Activated CD4-positive, alpha-beta T cell treated with anti-CD3 and anti-CD28 coated beads for 36 hours (primary cell): ENCODE measurements around the gene TPRG1. TPM values are rescaled to one million over a fixed set of nuclear protein-coding genes. Genes with fewer than 3 reads are reported as not detected.
A peak's percentile ranks its signal among the peaks of the same experiment; 100 is the strongest.
"Not testable (repeated sequence)": the region's sequence is repeated elsewhere in the genome, so short reads cannot be mapped to it uniquely, and the experiment has no call there.

Experiments
- ATAC-seq: fragments of 200-7000 bp; cut with Tn5 transposase; one replicate; pipeline ENCODE4 v1.10.0; 2021; ENCODE audit warnings: mild to moderate bottlenecking, moderate library complexity
- CTCF ChIA-PET: fragments of 350-600 bp; sonication (Branson Sonifier 250); formaldehyde crosslinking; loops from one replicate; lab custom pipeline; 2021; ENCODE audit warnings: antibody characterized with exemption; lab: Charles Lee
- POLR2A ChIA-PET: fragments of 350-600 bp; sonication (Branson Sonifier 250); formaldehyde crosslinking; loops from one replicate; lab custom pipeline; 2021; ENCODE audit warnings: antibody characterized with exemption, inconsistent platforms; lab: Charles Lee
- DNase-seq: peaks from one replicate; pipeline ENCODE4 v3.0.0-alpha.2; 2020
- H3K27ac Mint-ChIP-seq: one replicate; pipeline ENCODE4 v1.8.0; 2021; ENCODE audit warnings: mixed read lengths
- H3K27me3 Mint-ChIP-seq: one replicate; pipeline ENCODE4 v1.8.0; 2021; ENCODE audit warnings: mixed read lengths
- H3K36me3 Mint-ChIP-seq: one replicate; pipeline ENCODE4 v1.8.0; 2021; ENCODE audit warnings: low read depth, mixed read lengths
- H3K4me1 Mint-ChIP-seq: one replicate; pipeline ENCODE4 v1.8.0; 2021; ENCODE audit warnings: mixed read lengths
- H3K4me3 Mint-ChIP-seq: one replicate; pipeline ENCODE4 v1.8.0; 2021; ENCODE audit warnings: mild to moderate bottlenecking, moderate library complexity, mixed read lengths
- H3K9me3 Mint-ChIP-seq: one replicate; pipeline ENCODE4 v1.8.0; 2021; ENCODE audit warnings: low read depth, mixed read lengths
- intact Hi-C, 2 experiments: fragments of 100-400 bp; cut with DNase I in 1 of 2; cut with micrococcal nuclease in 1 of 2; formaldehyde crosslinking; loops; one replicate each; pipeline versions ENCODE4 v1.14.2 to v1.15.1; 2022 to 2024; cut with DNase I, micrococcal nuclease
- total RNA-seq, 2 experiments: library from RNA; stranded (reverse); gene quantifications; one replicate each; pipeline ENCODE4 v1.2.3, GENCODE V29; 2021

Gene TPRG1
- total RNA-seq, 2 experiments from 2014 or later: 11.6 to 11.9 TPM

DNA sequence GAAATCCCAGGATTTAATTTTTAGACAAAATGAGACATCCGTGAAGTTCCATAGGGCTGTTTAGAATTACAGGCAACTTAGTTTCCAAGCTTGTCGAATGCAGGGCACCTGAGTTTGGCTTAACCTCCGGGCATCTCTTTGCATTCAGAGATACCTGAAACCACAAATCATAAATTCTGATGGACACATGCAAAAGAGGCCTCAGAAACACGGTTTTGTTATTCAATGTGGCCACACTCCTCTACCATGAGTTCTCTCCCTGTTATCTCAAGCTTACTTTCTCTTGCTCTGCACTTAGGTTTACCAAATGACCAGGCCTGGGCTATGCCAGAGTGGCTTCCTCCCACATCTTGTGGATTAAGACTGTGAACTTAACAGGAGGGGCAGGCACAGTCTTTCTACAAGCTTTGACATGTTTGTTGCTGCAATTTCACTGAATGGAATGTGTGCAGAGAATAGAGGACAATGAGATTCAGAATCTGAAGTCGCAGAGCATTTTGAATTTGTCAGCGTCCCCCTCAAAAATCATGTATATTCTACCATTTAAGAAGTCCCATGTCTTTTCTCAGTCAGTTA is 137.7 kb downstream of the TPRG1 start:
- peak overlapping the region; percentile 69 for H3K4me3 Mint-ChIP-seq
- ChIA-PET POLR2A (interaction anchor here (0.5 to 2.1 kb wide), 4 partner anchors 15 to 372 kb away, joined by 4 to 7 read pairs (median 5); no protein-coding TSS in a partner anchor), CTCF (interaction anchor here (0.6 to 2.2 kb wide), 8 partner anchors 11 to 1694 kb away, joined by 3 to 15 read pairs (median 4); no protein-coding TSS in a partner anchor)
- DNase-seq (no peak), ATAC-seq (no peak)
- no peaks in the 10 kb centered on the region for H3K9me3 Mint-ChIP-seq
- H3K36me3 Mint-ChIP-seq: peaks cover 23% of the 10 kb centered on the region
- peaks cover 45% of the 10 kb centered on the region for H3K4me1 Mint-ChIP-seq
- intact Hi-C loops: no loop called here
- H3K27me3 Mint-ChIP-seq: no peaks in the 10 kb centered on the region
- peak overlapping the region; percentile 77 for H3K27ac Mint-ChIP-seq

DNA sequence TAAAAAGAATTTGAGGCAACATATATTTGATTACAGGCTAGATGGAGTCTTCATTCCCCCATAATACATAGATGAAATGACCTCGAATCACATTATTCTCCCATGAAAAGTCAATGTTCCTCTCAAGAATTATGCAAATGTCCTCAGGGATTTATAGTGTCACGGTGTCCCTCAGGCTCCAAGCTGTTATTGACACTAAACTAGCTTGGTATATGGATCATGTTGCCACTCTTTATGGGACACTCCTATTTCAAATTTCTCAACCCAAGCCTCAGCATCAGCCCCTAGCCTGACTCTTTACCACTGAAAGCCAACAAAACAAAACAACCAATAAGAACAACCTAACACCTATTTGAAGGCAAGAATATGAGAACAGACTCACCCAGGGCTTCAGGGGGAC is 139.8 kb downstream of the TPRG1 start:
- ChIA-PET CTCF (no interaction called here), POLR2A (no interaction called here)
- intact Hi-C loops: no loop called here
- H3K27me3 Mint-ChIP-seq: no peaks in the 10 kb centered on the region
- ATAC-seq (no peak), DNase-seq (no peak)
- H3K9me3 Mint-ChIP-seq: no peaks in the 10 kb centered on the region
- H3K4me3 Mint-ChIP-seq: peak overlapping the region; percentile 52
- H3K4me1 Mint-ChIP-seq: peaks cover 35% of the 10 kb centered on the region
- peak overlapping the region; percentile 5 for H3K27ac Mint-ChIP-seq
- H3K36me3 Mint-ChIP-seq: peaks cover 32% of the 10 kb centered on the region

DNA sequence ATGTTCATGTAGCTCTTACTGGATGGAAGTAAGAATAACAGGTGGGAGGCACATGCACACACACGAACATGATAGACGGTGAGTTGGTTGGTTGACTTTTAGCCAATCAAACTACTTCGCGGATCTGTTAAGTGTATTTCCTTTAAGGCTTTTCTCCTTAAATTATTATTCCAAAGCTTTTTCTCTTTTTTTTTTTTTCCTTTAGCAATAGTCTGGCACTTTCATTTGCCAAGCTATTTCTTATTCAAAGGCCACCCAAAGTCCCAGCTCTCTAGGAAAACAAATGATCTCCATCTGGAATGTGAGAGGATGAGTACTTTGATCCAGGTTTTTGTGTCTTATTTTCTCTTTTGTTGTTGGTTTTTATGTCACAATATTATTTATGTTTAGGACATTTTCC is 141.1 kb downstream of the TPRG1 start:
- Mint-ChIP-seq H3K27me3 (no peaks in the 10 kb centered on the region), H3K36me3 (peaks cover 32% of the 10 kb centered on the region), H3K4me3 (no peak overlapping the region), H3K9me3 (no peaks in the 10 kb centered on the region), H3K27ac (no peak overlapping the region), H3K4me1 (peaks cover 34% of the 10 kb centered on the region)
- ChIA-PET CTCF (no interaction called here), POLR2A (no interaction called here)
- intact Hi-C loops: no loop called here
- no peak for DNase-seq
- ATAC-seq: no peak

DNA sequence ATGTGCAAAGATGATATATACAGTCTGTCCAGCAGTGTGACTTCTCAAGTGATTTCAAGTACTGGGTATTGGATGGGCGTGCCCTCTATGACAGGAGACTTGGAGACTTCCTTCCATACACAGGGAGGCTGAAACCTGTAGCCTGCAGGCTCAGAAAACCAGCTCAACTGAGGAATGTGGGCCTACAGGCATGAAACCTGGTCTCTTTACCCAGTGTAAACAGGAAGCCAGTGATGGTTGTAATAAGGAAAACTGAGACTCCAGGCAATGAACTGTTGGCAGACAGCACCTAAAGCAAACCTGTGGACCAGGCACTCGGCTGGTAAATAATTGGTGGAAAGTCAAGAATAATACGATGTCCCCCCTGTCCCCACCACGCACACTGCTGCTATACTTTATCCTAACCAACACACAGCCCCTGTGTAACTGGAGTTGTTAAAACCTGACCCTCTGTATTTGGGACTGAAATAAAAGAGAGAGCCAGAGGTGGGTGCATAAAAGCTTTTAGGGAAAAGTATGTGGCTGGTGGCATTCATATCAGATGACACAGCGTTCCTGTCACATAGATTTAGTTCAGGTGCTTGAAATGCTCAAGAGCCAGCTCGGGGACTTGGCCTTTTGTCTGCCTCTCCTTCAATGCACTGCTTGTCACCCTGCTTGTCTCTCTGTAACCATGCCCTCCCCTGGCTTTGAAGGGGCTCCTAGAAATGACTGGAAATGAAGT is 144.7 kb downstream of the TPRG1 start:
- DNase-seq (no peak), ATAC-seq (no peak)
- Mint-ChIP-seq H3K27me3 (no peaks in the 10 kb centered on the region), H3K27ac (peak overlapping the region; percentile 40), H3K4me1 (peaks cover 40% of the 10 kb centered on the region), H3K4me3 (no peak overlapping the region), H3K36me3 (peaks cover 40% of the 10 kb centered on the region), H3K9me3 (peaks cover 5% of the 10 kb centered on the region)
- ChIA-PET CTCF (no interaction called here), POLR2A (no interaction called here)
- intact Hi-C loops: no loop called here

DNA sequence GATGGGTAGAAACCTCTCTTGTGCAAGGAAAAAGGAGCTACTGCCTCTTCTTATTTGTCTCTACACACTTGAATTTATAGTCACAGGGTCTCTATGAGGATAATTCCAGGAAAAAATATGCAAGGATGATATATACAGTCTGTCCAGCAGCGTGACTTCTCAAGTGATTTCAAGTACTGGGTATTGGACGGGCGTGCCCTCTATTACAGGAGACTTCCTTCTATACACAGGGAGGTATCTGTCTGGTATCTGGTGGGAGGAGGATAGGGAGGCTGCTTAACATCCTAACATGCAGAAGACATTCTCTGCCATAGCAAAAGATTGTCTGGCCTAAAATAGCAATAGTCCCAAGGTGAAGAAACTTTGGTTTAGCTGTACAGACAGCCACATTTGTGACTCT is 146.1 kb downstream of the TPRG1 start:
- POLR2A ChIA-PET: interaction anchor here (0.5 kb wide), 1 partner anchor 38 kb away, joined by 3 read pairs; no protein-coding TSS in a partner anchor
- peaks cover 47% of the 10 kb centered on the region for H3K36me3 Mint-ChIP-seq
- ATAC-seq: no peak
- no peak overlapping the region for H3K4me3 Mint-ChIP-seq
- DNase-seq: no peak
- H3K27me3 Mint-ChIP-seq: no peaks in the 10 kb centered on the region
- H3K27ac Mint-ChIP-seq: no peak overlapping the region
- CTCF ChIA-PET: no interaction called here
- H3K4me1 Mint-ChIP-seq: peaks cover 47% of the 10 kb centered on the region
- H3K9me3 Mint-ChIP-seq: peaks cover 8% of the 10 kb centered on the region
- intact Hi-C loops: no loop called here

DNA sequence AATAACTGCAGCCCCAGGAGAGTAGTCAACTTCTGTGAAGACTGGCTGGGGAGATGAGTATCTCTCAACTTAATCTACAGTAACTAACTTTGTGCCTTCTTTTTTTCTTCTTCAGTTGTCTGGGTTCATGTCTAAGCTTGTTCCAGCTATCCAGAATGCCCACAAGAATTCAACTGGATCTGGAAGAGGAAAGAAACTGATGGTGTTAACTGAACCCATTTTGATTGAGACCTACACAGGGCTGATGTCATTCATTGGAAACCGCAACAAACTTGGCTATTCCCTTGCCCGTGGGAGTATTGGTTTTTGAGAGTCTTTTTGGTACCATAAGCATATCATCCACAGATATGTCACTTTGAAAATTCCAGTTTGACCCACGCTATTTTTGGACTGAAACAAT is 148.7 kb downstream of the TPRG1 start:
- Mint-ChIP-seq H3K36me3 (peaks cover 40% of the 10 kb centered on the region), H3K9me3 (peaks cover 9% of the 10 kb centered on the region), H3K27me3 (no peaks in the 10 kb centered on the region), H3K4me1 (peaks cover 67% of the 10 kb centered on the region), H3K4me3 (no peak overlapping the region), H3K27ac (no peak overlapping the region)
- DNase-seq: no peak
- ChIA-PET CTCF (interaction anchor here (0.6 to 1.9 kb wide), 5 partner anchors 11 to 1571 kb away, joined by 3 to 5 read pairs (median 3); no protein-coding TSS in a partner anchor), POLR2A (no interaction called here)
- intact Hi-C loops: loop anchor here (5.0 to 10.0 kb wide), 6 partner anchors 33 to 1396 kb away; no protein-coding TSS in a partner anchor
- no peak for ATAC-seq

DNA sequence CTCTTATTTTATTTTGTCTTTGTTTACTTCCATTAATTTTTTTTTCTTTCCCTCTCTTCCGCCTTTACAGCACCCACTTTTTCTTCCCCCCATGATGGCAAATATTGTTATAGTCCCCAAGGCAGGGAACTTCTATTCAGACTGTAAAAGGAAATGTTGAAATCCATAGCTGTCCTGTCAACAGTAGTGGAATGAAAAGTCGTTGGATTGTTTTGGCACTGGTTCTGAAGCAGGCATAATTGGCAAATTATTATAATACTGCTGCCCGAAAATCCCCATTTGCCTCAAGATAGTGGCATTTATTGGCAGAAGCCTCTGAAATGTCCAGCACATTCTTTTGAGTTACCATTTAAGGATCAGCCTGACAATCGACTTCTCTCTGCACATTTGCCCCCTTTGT is 150.6 kb downstream of the TPRG1 start:
- Mint-ChIP-seq H3K36me3 (peaks cover 34% of the 10 kb centered on the region), H3K4me1 (peaks cover 68% of the 10 kb centered on the region), H3K4me3 (no peak overlapping the region), H3K27ac (peak overlapping the region; percentile 38), H3K27me3 (no peaks in the 10 kb centered on the region), H3K9me3 (peaks cover 9% of the 10 kb centered on the region)
- POLR2A ChIA-PET: no interaction called here
- DNase-seq: no peak
- intact Hi-C loops: loop anchor here (5.0 to 10.0 kb wide), 6 partner anchors 35 to 1398 kb away; no protein-coding TSS in a partner anchor
- no peak for ATAC-seq
- CTCF ChIA-PET: interaction anchor here (1.0 to 1.9 kb wide), 3 partner anchors 13 to 33 kb away, joined by 3 to 8 read pairs (median 3); no protein-coding TSS in a partner anchor

DNA sequence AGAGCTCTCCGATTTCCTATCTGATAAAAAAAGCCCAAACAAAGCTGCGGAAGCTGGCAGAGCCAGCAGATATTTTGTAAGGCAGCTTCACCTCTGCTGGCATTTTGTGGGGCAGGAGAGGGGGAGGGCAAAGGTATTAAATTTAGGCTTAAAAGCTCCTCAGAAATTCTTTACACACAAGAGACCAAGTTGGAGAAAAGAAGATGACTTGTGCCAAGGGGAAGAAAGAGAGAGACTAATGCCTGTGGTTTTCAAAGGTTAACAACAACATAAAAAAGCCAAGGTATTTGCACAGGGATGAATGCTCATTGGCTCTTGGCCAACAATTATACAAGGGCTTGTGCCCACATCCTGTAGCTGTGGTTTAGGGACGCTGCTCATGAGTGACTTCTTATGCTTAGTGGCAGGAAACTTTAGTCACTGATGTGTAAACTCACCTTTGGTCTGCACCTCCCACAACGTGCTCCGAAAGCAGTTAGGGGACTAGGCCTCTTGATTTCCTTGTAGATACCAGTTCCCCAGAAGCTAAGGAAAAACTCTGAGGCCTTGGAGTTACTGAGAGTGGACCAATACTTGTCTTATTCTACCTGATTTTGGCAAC is 152.9 kb downstream of the TPRG1 start:
- ATAC-seq (peak; percentile 96), DNase-seq (peak; percentile 91)
- peaks cover 36% of the 10 kb centered on the region for H3K36me3 Mint-ChIP-seq
- ChIA-PET CTCF (interaction anchor here (0.6 to 4.3 kb wide), 9 partner anchors 10 to 637 kb away, joined by 3 to 16 read pairs (median 3); no protein-coding TSS in a partner anchor), POLR2A (interaction anchor here (0.7 to 1.4 kb wide), 3 partner anchors 15 to 774 kb away, joined by 3 to 9 read pairs (median 4); no protein-coding TSS in a partner anchor)
- no peaks in the 10 kb centered on the region for H3K27me3 Mint-ChIP-seq
- H3K9me3 Mint-ChIP-seq: peaks cover 7% of the 10 kb centered on the region
- intact Hi-C loops: loop anchor here (1.0 to 10.0 kb wide), 12 partner anchors 19 to 1400 kb away; no protein-coding TSS in a partner anchor
- H3K4me3 Mint-ChIP-seq: peak overlapping the region; percentile 49
- peak overlapping the region; percentile 96 for H3K27ac Mint-ChIP-seq
- peaks cover 67% of the 10 kb centered on the region for H3K4me1 Mint-ChIP-seq

DNA sequence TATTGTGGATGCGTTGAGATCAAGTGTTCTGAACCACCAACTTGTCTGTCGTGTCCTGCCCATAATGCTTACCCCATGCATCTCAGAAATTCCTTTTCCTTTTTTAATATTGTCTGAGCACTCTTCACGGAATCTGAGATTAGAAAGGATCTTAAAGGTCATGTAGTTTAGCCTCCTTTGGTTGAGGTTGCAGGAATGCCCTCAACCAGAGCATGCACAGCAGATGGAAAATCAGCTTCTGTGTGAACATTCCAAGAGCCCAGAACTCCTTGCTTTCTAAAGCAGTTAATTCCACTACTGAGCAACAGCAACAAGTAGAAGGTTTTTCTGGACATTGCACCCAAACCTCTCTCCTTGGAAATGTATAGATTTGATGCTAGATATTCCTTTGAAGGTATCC is 153.7 kb downstream of the TPRG1 start:
- no peak for DNase-seq
- Mint-ChIP-seq H3K27me3 (no peaks in the 10 kb centered on the region), H3K9me3 (peaks cover 7% of the 10 kb centered on the region), H3K36me3 (peaks cover 35% of the 10 kb centered on the region), H3K4me3 (no peak overlapping the region), H3K27ac (peak overlapping the region; percentile 96), H3K4me1 (peaks cover 73% of the 10 kb centered on the region)
- ChIA-PET CTCF (interaction anchor here (1.1 to 4.3 kb wide), 4 partner anchors 17 to 636 kb away, joined by 3 to 16 read pairs (median 6); no protein-coding TSS in a partner anchor), POLR2A (interaction anchor here (0.7 to 1.4 kb wide), 2 partner anchors 18 to 775 kb away, joined by 3 to 9 read pairs; no protein-coding TSS in a partner anchor)
- intact Hi-C loops: loop anchor here (2.0 to 10.0 kb wide), 5 partner anchors 49 to 1401 kb away; no protein-coding TSS in a partner anchor
- no peak for ATAC-seq

DNA sequence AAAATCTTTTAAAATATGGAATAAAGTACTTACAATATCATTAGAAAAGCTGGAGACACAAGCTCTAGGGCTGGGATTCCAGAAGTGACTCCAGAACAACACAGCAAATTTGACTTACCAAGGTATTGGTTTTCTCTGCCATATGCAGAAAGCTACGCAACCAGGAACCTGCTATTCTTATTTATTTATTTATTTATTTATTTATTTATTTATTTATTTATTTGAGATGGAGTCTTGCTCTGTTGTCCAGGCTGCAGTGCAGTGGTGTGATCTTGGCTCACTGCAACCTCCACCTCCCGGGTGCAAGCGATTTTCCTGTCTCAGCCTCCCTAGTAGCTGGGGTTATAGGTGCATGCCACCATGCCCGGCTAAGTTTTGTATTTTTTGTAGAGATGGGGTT is 157.9 kb downstream of the TPRG1 start:
- not testable (repeated sequence) for H3K9me3 Mint-ChIP-seq, DNase-seq, H3K27me3 Mint-ChIP-seq, H3K4me3 Mint-ChIP-seq, ATAC-seq
- ChIA-PET CTCF (interaction anchor here (1.0 to 3.1 kb wide), 8 partner anchors 10 to 632 kb away, joined by 3 to 15 read pairs (median 4); no protein-coding TSS in a partner anchor), POLR2A (interaction anchor here (0.7 kb wide), 1 partner anchor 257 kb away, joined by 3 read pairs; no protein-coding TSS in a partner anchor)
- Mint-ChIP-seq H3K4me1 (peaks cover 71% of the 10 kb centered on the region), H3K36me3 (peaks cover 13% of the 10 kb centered on the region), H3K27ac (peak overlapping the region; percentile 51)
- intact Hi-C loops: loop anchor here (5.0 to 10.0 kb wide), 4 partner anchors 32 to 1405 kb away; no protein-coding TSS in a partner anchor
